Right lobe of liver (tissue), 4 donors: Measurements from ENCODE around the gene GPR160.

ENCODE experiments used
- POLR2A ChIP-seq: fragments of 450-650 bp; IDR thresholded peaks from one replicate; pipeline ENCODE4 v1.6.1; 2017; ENCODE audit warnings: antibody characterized with exemption, mild to moderate bottlenecking
- TF ChIP-seq, protein P1 (sequence below), 4 donors: fragments of 200-600 bp in 3 of 4; fragments of 450-650 bp in 1 of 4; IDR thresholded peaks; one replicate each; pipeline versions ENCODE4 v1.5.1 to v1.8.0; 2016 to 2022; ENCODE audit warnings: antibody characterized with exemption in 4 of 4, mild to moderate bottlenecking in 2 of 4
- donor health status: DM: no; HTN: no; CAD: no.
- donor health status: DM: no; HTN: no; CAD: no.
- donor health status: DM: no; HTN: yes; CAD: no.

- TF ChIP-seq, protein P1, sequence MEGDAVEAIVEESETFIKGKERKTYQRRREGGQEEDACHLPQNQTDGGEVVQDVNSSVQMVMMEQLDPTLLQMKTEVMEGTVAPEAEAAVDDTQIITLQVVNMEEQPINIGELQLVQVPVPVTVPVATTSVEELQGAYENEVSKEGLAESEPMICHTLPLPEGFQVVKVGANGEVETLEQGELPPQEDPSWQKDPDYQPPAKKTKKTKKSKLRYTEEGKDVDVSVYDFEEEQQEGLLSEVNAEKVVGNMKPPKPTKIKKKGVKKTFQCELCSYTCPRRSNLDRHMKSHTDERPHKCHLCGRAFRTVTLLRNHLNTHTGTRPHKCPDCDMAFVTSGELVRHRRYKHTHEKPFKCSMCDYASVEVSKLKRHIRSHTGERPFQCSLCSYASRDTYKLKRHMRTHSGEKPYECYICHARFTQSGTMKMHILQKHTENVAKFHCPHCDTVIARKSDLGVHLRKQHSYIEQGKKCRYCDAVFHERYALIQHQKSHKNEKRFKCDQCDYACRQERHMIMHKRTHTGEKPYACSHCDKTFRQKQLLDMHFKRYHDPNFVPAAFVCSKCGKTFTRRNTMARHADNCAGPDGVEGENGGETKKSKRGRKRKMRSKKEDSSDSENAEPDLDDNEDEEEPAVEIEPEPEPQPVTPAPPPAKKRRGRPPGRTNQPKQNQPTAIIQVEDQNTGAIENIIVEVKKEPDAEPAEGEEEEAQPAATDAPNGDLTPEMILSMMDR (IDR thresholded peaks at IDR 0.05), result no peak
- no peak for TF ChIP-seq POLR2A
Observed at GRCh38 chr3:170108955-170109354, 71.2 kb downstream of the GPR160 start.
